Measurements from ENCODE around the gene TMEM134. TPM values are rescaled to one million over a fixed set of nuclear protein-coding genes. Genes with fewer than 3 reads are reported as not detected.
A peak's percentile ranks its signal among the peaks of the same experiment; 100 is the strongest.
"Not testable (repeated sequence)": the region's sequence is repeated elsewhere in the genome, so short reads cannot be mapped to it uniquely, and the experiment has no call there.

Gene TMEM134
- total RNA-seq, 1 experiment from 2014 or later, result 73.5 TPM

- ChIA-PET CTCF (interaction anchor here (0.6 kb wide), 1 partner anchor 107 kb away, joined by 7 read pairs; no protein-coding TSS in a partner anchor), POLR2A (ENCODE audit: unreplicated experiment) (no interaction called here)
- peaks cover 23% of the 10 kb centered on the region for H3K79me2 ChIP-seq (ENCODE audit: low read length)
- H3F3A ChIP-seq (ENCODE audit: low read length, unreplicated experiment), result no peaks in the 10 kb centered on the region
- H3K9me3 ChIP-seq (ENCODE audit: low read length), result no peaks in the 10 kb centered on the region
- ATAC-seq (peak; percentile 17), DNase-seq (no peak)
- peak overlapping the region; percentile 82 for H2AFZ ChIP-seq (ENCODE audit: low read length)
- TF ChIP-seq EZH2 (IDR thresholded peaks at IDR 0.05; ENCODE audit: low read length, unreplicated experiment) (no peak), CTCF (conservative IDR thresholded peaks at IDR 0.05; ENCODE audit: low read depth, low read length) (no peak), EZH2phosphoT487 (IDR thresholded peaks at IDR 0.05; ENCODE audit: borderline replicate concordance, low read length) (no peak)
- H3K4me1 ChIP-seq (ENCODE audit: insufficient read depth, low read length), result peaks cover 15% of the 10 kb centered on the region
- no peaks in the 10 kb centered on the region for H3K9me2 ChIP-seq (replicated peaks; ENCODE audit: low read length)
- BruUV-seq (replicated peaks), result TSS peak; percentile 97
- no peaks in the 10 kb centered on the region for H4K20me1 ChIP-seq (ENCODE audit: low read length)
- peak overlapping the region; percentile 73 for H3K4me3 ChIP-seq (ENCODE audit: low read length)
- intact Hi-C loops (cut with micrococcal nuclease), result loop anchor here (2.0 kb wide), 1 partner anchor 22 kb away; the partner anchor contains the start of gene PITPNM1
- no peak overlapping the region for H3K27ac ChIP-seq (ENCODE audit: low read length)
- H3K36me3 ChIP-seq (ENCODE audit: low read depth, low read length), result no peaks in the 10 kb centered on the region
- H3K4me2 ChIP-seq (ENCODE audit: low read length), result peak overlapping the region; percentile 90
- no peaks in the 10 kb centered on the region for H3K27me3 ChIP-seq (ENCODE audit: low read length)
- H3K9ac ChIP-seq (ENCODE audit: low read length), result peak overlapping the region; percentile 73
These were observed 13.3 kb upstream of the TMEM134 start for GRCh38 chr11:67482275-67482826.

- H3K4me2 ChIP-seq (ENCODE audit: low read length); H3K4me1 ChIP-seq (ENCODE audit: insufficient read depth, low read length); H3K4me3 ChIP-seq (ENCODE audit: low read length); POLR2A ChIA-PET (ENCODE audit: unreplicated experiment); intact Hi-C loops (cut with micrococcal nuclease); H3K9me2 ChIP-seq (replicated peaks; ENCODE audit: low read length); ATAC-seq; BruUV-seq (replicated peaks); H3F3A ChIP-seq (ENCODE audit: low read length, unreplicated experiment); H2AFZ ChIP-seq (ENCODE audit: low read length); H3K9ac ChIP-seq (ENCODE audit: low read length); DNase-seq; H3K27me3 ChIP-seq (ENCODE audit: low read length); H3K9me3 ChIP-seq (ENCODE audit: low read length); H3K27ac ChIP-seq (ENCODE audit: low read length); CTCF ChIA-PET; H3K36me3 ChIP-seq (ENCODE audit: low read depth, low read length); H4K20me1 ChIP-seq (ENCODE audit: low read length); H3K79me2 ChIP-seq (ENCODE audit: low read length): not testable (repeated sequence)
These were observed 8.4 kb upstream of the TMEM134 start for GRCh38 chr11:67477344-67478050.

GRCh38 chr11:67476692-67477091 is 7.6 kb upstream of the TMEM134 start:
- DNase-seq; H2AFZ ChIP-seq (ENCODE audit: low read length); intact Hi-C loops (cut with micrococcal nuclease); H3K9me2 ChIP-seq (replicated peaks; ENCODE audit: low read length); H3K9ac ChIP-seq (ENCODE audit: low read length); ATAC-seq; H3K4me2 ChIP-seq (ENCODE audit: low read length); POLR2A ChIA-PET (ENCODE audit: unreplicated experiment); H3K79me2 ChIP-seq (ENCODE audit: low read length); H3K36me3 ChIP-seq (ENCODE audit: low read depth, low read length); H3K9me3 ChIP-seq (ENCODE audit: low read length); BruUV-seq (replicated peaks); H3K27ac ChIP-seq (ENCODE audit: low read length); H3K4me3 ChIP-seq (ENCODE audit: low read length); CTCF ChIA-PET; H3K4me1 ChIP-seq (ENCODE audit: insufficient read depth, low read length); H3F3A ChIP-seq (ENCODE audit: low read length, unreplicated experiment); H3K27me3 ChIP-seq (ENCODE audit: low read length); H4K20me1 ChIP-seq (ENCODE audit: low read length): not testable (repeated sequence)
